Esophagus squamous epithelium (tissue), 5 donors: ENCODE data around the gene PDLIM7. TPM values are rescaled to one million over a fixed set of nuclear protein-coding genes. Genes with fewer than 3 reads are reported as not detected.
A peak's percentile ranks its signal among the peaks of the same experiment; 100 is the strongest.

ENCODE experiments used
- DNase-seq: peaks from one replicate; lab custom pipeline; 2025; lab: John Stamatoyannopoulos, UW
- H3K27ac ChIP-seq, 4 donors: fragments of 200-600 bp; sonication (generic); one replicate each; pipeline ENCODE4 v1.5.1; 2016 to 2019; ENCODE audit warnings: mild to moderate bottlenecking in 1 of 4
- H3K27me3 ChIP-seq, 4 donors: fragments of 200-600 bp; sonication (generic); 1 replicate in 3 of 4; 2 replicates in 1 of 4; pipeline versions ENCODE4 v1.5.1 to v1.6.0; 2017 to 2021; ENCODE audit warnings: antibody characterized with exemption in 1 of 4
- H3K36me3 ChIP-seq, 3 donors: fragments of 200-600 bp; sonication (generic); one replicate each; pipeline ENCODE4 v1.5.1; 2016 to 2019
- H3K4me1 ChIP-seq, 3 donors: fragments of 200-600 bp; sonication (generic); one replicate each; pipeline ENCODE4 v1.5.1; 2017 to 2019
- H3K4me3 ChIP-seq, 4 donors: fragments of 200-600 bp; sonication (generic); 1 replicate in 3 of 4; 2 replicates in 1 of 4; pipeline ENCODE4 v1.5.1; 2016 to 2019; ENCODE audit warnings: mild to moderate bottlenecking in 2 of 4, moderate library complexity in 1 of 4
- H3K9me3 ChIP-seq, 3 donors: fragments of 200-600 bp; sonication (generic); one replicate each; pipeline ENCODE4 v1.5.1; 2016 to 2019
- POLR2A ChIP-seq, 4 donors: fragments of 450-650 bp; IDR thresholded peaks; one replicate each; pipeline ENCODE4 v1.6.1; 2017; ENCODE audit warnings: antibody characterized with exemption in 4 of 4, mild to moderate bottlenecking in 4 of 4, moderate library complexity in 3 of 4
- WGBS, 2 donors: methylation state at CpG; one replicate each; pipeline ENCODE4 v1.1.5; 2018; 5-methylcytosine and 5-hydroxymethylcytosine counted together
- intact Hi-C: fragments of 100-400 bp; cut with DNase I; formaldehyde crosslinking; loops from one replicate; pipeline ENCODE4 v1.15.0; 2022
- total RNA-seq, 4 donors: library from RNA; depleted of rRNA; stranded (reverse); fragments of >200 nt; gene quantifications; one replicate each; pipeline ENCODE4 v1.1.0, GENCODE V29; 2016
- TF ChIP-seq, protein P1 (sequence below), 6 experiments: fragments of 450-650 bp in 4 of 6; fragments of 200-600 bp in 2 of 6; sonication (generic) in 2 of 6; IDR thresholded peaks; one replicate each; pipeline ENCODE4 v1.5.1; 2016 to 2019; ENCODE audit warnings: antibody characterized with exemption in 6 of 6, mild to moderate bottlenecking in 4 of 6, moderate library complexity in 4 of 6
- donor health status: DM: yes; HTN: yes; CAD: no.

PDLIM7 gene, protein sequence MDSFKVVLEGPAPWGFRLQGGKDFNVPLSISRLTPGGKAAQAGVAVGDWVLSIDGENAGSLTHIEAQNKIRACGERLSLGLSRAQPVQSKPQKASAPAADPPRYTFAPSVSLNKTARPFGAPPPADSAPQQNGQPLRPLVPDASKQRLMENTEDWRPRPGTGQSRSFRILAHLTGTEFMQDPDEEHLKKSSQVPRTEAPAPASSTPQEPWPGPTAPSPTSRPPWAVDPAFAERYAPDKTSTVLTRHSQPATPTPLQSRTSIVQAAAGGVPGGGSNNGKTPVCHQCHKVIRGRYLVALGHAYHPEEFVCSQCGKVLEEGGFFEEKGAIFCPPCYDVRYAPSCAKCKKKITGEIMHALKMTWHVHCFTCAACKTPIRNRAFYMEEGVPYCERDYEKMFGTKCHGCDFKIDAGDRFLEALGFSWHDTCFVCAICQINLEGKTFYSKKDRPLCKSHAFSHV
- total RNA-seq, result 10 to 100 TPM; 17.1 to 81.6 (median 33.6) TPM

DNA sequence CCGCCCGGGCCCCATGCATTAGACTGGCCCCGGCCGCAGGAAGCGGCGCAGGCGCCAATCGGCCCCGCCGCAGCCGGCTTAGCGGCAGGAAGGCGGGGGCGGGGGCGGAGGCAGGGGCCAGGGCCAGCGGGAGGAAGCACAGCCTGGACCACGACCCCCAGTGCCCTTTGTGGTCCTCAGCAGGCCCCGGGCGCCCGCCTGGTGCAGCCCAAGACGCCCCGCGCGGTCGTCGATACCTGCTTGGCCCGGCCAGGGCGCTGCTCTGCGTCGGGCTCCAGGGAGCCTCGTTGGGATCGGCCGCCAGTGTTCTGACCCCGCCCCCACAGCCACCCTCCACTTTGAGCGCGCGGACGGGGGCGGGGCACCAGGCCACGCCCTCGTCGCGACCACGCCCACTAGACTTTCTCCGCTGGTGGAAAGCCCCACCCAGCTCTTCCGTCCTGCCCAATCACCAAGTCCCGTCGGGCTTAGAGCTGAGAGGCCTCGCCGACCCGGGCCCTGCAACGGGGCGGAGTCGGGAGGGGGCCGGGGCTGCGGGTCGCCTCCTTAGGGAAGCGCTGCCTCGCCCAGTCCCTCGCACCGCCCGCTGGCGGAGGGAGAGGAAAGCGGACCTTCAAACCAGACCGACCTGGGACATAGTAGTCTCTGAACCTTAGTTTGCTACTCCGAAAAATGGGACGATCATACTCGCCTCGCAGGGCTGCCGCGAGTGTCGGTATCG, at the start of gene PDLIM7:
TSS of gene PDLIM7 (minus strand) at position 313 of the 721 bp plus-strand sequence. CDS start 1,092 bp downstream, outside the sequence.
- no peaks in the 10 kb centered on the region for H3K9me3 ChIP-seq
- H3K4me1 ChIP-seq, result peaks cover 46 to 80% (median 58%) of the 10 kb centered on the region in 3 donors
- DNase-seq, result peak; percentile 59
- intact Hi-C loops, result loop anchor here (10.0 kb wide), 1 partner anchor 183 kb away; the partner anchor contains the start of gene MXD3
- peak in 2 of 4 donors; percentile 94 for TF ChIP-seq POLR2A (IDR thresholded peaks at IDR 0.05)
- TF ChIP-seq, protein P1, sequence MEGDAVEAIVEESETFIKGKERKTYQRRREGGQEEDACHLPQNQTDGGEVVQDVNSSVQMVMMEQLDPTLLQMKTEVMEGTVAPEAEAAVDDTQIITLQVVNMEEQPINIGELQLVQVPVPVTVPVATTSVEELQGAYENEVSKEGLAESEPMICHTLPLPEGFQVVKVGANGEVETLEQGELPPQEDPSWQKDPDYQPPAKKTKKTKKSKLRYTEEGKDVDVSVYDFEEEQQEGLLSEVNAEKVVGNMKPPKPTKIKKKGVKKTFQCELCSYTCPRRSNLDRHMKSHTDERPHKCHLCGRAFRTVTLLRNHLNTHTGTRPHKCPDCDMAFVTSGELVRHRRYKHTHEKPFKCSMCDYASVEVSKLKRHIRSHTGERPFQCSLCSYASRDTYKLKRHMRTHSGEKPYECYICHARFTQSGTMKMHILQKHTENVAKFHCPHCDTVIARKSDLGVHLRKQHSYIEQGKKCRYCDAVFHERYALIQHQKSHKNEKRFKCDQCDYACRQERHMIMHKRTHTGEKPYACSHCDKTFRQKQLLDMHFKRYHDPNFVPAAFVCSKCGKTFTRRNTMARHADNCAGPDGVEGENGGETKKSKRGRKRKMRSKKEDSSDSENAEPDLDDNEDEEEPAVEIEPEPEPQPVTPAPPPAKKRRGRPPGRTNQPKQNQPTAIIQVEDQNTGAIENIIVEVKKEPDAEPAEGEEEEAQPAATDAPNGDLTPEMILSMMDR (IDR thresholded peaks at IDR 0.05), result peak in 1 of 6 experiments; percentile 21
- peak within 1 kb of the TSS; percentile 61 to 93 (median 76) for H3K4me3 ChIP-seq
- peaks cover 0 to 8% (median 0%) of the 10 kb centered on the region in 4 donors for H3K27me3 ChIP-seq
- no CpG with 5 or more reads among the region's 73 CpGs for WGBS, 2 donors
- peak within 1 kb of the TSS; percentile 90 to 98 (median 94) for H3K27ac ChIP-seq
- H3K36me3 ChIP-seq, result peaks cover 0 to 4% (median 1%) of the 10 kb centered on the region in 3 donors

DNA sequence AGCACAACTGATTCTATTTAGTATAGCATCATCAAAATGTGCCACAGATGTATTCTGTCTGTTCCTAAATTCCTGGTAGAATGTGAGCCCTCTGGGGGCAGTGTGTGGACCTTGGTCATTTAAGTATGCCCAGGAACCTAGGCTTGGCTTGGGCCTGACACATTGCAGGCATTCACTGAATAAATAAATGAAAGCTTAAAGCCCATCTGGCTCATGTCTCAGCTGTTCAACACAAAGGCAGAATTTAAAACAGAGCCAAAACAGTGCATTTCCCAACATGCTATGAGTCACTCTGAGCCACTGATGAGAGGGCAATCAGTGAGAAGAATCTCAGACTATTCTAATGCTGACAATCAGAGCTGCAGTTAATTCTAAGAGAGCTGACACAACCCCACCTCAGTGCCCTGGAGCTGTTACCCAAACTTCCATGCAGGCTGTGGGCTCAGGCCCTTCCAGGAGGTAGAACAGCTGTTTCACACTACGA, 48.9 kb upstream of the PDLIM7 start:
- Histone ChIP-seq H3K9me3 (no peaks in the 10 kb centered on the region), H3K27ac (peak overlapping the region; percentile 73 to 94 (median 86)), H3K4me3 (peak overlapping the region in 1 of 4 donors; percentile 16), H3K27me3 (no peaks in the 10 kb centered on the region), H3K4me1 (peaks cover 30 to 92% (median 50%) of the 10 kb centered on the region in 3 donors), H3K36me3 (peaks cover 0 to 16% (median 0%) of the 10 kb centered on the region in 3 donors)
- no peak for DNase-seq
- intact Hi-C loops, result no loop called here
- WGBS, 2 donors, result 67% methylated on average over 1 of the region's 1 CpG; no CpG with 5 or more reads in 1 of the 2 donors
- TF ChIP-seq POLR2A (IDR thresholded peaks at IDR 0.05), result no peak
- TF ChIP-seq, protein P1 (IDR thresholded peaks at IDR 0.05), result no peak

DNA sequence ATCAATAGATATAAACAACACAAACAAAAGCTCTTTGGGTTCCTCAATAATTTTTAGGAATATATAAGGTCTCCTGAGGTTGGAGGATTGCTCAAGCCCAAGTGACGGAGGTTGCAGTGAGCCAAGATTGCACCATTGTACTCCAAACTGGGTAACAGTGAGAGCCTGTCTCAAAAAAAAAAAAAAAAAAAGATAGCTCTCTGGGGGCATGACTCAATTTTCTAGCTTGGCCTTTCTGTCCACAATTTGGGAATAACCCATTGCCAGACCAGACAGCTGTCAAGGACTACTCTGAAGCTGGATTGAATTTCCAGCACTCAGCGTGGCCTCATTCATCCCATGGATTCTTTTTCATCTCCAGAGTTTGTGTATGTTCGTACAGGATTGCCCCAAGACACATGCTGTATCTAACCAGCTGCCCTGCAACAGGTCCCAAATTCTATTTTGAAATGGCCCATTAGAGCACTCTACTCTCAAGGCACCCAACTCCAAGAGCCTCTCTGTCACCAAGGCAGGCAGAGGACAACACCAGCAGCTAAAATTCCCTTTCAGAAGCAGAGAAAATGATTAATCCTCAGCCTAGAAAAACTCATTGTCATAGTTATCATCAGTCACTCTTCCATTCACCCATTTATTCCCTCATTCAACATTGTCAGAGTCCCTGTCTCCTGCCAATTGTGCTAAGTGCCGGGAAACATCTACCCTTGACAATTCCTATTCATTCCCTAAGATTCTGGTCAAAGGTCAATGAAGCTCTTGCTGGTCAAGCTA, 48.3 kb upstream of the PDLIM7 start:
- TF ChIP-seq, protein P1 (IDR thresholded peaks at IDR 0.05), result no peak
- TF ChIP-seq POLR2A (IDR thresholded peaks at IDR 0.05), result no peak
- no peaks in the 10 kb centered on the region for H3K9me3 ChIP-seq
- WGBS, 2 donors, result 28 to 39% methylated on average over 4 of the region's 4 CpGs
- DNase-seq, result no peak
- H3K4me3 ChIP-seq, result peak overlapping the region in 1 of 4 donors; percentile 16
- H3K27ac ChIP-seq, result peak overlapping the region; percentile 73 to 94 (median 86)
- peaks cover 30 to 92% (median 50%) of the 10 kb centered on the region in 3 donors for H3K4me1 ChIP-seq
- intact Hi-C loops, result no loop called here
- no peaks in the 10 kb centered on the region for H3K27me3 ChIP-seq
- H3K36me3 ChIP-seq, result peaks cover 0 to 10% (median 0%) of the 10 kb centered on the region in 3 donors

DNA sequence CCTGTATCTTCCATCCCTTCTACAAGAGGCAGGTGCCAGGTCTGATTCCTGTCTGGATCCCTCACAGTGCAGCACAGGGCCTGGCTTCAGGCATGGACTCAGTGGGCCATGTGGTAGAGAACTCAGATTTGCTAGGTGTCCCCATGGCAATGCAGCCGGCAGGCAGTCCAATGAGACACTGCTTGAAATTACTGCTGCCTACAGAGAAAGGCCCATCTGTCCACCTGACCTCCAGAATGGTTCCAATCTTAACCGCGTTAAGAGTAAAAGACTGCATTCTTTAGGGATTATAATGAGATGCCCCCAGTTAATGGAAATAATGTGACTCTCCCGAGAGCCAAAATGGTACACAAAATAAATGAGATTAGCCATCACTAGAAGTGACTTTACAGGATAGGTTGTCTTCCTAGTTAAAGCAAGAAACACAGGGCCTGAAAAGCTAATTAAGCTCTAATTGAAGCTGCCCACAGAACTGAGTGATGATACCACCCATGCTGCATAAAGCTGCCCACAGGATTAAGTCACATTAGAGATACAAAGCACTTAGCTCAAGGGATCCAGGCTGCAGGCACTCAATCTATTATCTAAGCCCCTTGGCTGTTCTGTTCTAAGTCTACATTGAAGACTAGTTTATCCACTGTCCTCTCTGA, 45.5 kb upstream of the PDLIM7 start:
- no peaks in the 10 kb centered on the region for H3K9me3 ChIP-seq
- peaks cover 39 to 94% (median 65%) of the 10 kb centered on the region in 3 donors for H3K4me1 ChIP-seq
- H3K27me3 ChIP-seq, result no peaks in the 10 kb centered on the region
- H3K36me3 ChIP-seq, result peaks cover 0 to 15% (median 0%) of the 10 kb centered on the region in 3 donors
- no peak for DNase-seq
- TF ChIP-seq, protein P1 (IDR thresholded peaks at IDR 0.05), result no peak
- no peak for TF ChIP-seq POLR2A (IDR thresholded peaks at IDR 0.05)
- WGBS, 2 donors, result 86 to 96% methylated on average over 2 to 3 of the region's 4 CpGs
- peak overlapping the region in 1 of 4 donors; percentile 9 for H3K27ac ChIP-seq
- no peak overlapping the region for H3K4me3 ChIP-seq
- intact Hi-C loops, result no loop called here
